Measurements from ENCODE around the gene CELSR1.

Gene CELSR1

DNA sequence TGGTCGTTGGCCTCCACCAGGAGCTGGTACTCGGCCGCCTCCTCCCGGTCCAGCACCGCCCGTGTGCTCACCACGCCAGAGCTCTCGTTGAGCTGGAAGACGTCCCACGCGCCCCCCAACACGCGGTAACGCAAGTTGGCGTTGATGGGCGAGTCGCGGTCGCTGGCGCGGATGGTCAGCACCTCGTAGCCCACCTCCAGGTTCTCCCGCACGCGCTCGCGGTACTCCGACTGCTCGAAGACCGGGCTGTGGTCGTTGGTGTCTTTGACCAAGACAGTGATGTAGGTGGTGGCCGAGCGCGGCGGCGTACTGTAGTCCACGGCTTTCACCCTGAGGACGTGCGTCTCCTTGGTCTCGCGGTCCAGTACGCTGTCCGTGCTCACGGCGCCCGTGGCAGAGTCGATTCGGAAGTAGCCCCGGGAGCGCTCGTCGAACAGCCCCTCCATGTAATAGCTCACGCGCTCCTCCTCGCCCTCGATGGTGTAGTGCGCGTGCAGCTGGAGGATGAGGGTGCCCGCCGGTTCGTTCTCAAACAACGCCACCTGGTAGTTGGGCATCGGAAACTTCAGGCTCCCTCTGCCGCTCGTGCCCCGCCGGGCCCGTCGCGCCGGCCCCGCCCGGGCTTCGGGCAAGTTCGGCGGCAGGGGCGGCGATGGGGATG lies 1.4 kb downstream of the CELSR1 start:
- TF ChIP-seq, protein P1, sequence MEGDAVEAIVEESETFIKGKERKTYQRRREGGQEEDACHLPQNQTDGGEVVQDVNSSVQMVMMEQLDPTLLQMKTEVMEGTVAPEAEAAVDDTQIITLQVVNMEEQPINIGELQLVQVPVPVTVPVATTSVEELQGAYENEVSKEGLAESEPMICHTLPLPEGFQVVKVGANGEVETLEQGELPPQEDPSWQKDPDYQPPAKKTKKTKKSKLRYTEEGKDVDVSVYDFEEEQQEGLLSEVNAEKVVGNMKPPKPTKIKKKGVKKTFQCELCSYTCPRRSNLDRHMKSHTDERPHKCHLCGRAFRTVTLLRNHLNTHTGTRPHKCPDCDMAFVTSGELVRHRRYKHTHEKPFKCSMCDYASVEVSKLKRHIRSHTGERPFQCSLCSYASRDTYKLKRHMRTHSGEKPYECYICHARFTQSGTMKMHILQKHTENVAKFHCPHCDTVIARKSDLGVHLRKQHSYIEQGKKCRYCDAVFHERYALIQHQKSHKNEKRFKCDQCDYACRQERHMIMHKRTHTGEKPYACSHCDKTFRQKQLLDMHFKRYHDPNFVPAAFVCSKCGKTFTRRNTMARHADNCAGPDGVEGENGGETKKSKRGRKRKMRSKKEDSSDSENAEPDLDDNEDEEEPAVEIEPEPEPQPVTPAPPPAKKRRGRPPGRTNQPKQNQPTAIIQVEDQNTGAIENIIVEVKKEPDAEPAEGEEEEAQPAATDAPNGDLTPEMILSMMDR (IDR thresholded peaks at IDR 0.05; ENCODE audit: low read depth, low read length) = no peak
- no peaks in the 10 kb centered on the region for H3K9me3 ChIP-seq
- no peaks in the 10 kb centered on the region for H3K36me3 ChIP-seq
- no peak overlapping the region for H3K4me3 ChIP-seq (ENCODE audit: low read depth, low read length)
- H3K27me3 ChIP-seq = peaks cover 42% of the 10 kb centered on the region
- DNase-seq = no peak
- peaks cover 4% of the 10 kb centered on the region; the same call in 1 of the 2 replicates for H3K4me1 ChIP-seq

DNA sequence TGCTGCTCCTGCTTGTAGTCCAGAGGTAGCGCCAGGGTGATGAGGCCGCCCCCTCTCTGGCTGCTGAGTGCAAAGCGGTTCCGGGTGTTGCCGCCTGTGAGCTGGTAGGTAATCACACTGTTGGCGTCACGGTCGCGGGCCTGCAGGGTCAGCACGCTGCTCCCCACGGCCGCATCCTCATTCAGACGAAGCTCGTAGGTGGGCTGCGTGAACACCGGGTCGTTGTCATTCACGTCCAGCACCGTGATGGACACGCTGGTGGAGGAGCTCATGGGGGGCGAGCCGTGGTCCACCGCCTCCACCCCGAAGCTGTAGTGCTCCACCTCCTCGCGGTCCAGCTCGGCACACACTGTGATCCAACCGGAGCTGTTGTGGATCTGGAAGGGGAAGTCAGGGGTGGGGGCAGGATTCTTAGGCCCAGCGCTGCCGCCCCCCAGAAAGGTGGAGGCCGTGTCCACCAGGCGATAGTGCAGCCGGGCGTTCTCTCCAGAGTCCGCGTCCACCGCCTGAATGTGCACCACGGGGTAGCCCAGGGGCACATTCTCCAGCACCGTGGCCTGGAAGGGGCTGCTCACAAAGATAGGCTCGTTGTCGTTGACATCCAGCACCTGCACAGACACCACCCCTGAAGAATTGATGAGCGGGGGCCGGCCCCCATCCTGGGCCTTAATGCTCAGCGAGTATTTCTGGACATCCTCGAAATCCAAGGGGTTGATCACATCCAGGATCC lies 2.4 kb downstream of the CELSR1 start:
- Histone ChIP-seq H3K4me3 (ENCODE audit: low read depth, low read length) (no peak overlapping the region), H3K4me1 (peaks cover 4% of the 10 kb centered on the region; the same call in 1 of the 2 replicates), H3K27me3 (peaks cover 42% of the 10 kb centered on the region), H3K9me3 (no peaks in the 10 kb centered on the region), H3K36me3 (no peaks in the 10 kb centered on the region)
- TF ChIP-seq, protein P1 (IDR thresholded peaks at IDR 0.05; ENCODE audit: low read depth, low read length) = no peak
- no peak for DNase-seq

DNA sequence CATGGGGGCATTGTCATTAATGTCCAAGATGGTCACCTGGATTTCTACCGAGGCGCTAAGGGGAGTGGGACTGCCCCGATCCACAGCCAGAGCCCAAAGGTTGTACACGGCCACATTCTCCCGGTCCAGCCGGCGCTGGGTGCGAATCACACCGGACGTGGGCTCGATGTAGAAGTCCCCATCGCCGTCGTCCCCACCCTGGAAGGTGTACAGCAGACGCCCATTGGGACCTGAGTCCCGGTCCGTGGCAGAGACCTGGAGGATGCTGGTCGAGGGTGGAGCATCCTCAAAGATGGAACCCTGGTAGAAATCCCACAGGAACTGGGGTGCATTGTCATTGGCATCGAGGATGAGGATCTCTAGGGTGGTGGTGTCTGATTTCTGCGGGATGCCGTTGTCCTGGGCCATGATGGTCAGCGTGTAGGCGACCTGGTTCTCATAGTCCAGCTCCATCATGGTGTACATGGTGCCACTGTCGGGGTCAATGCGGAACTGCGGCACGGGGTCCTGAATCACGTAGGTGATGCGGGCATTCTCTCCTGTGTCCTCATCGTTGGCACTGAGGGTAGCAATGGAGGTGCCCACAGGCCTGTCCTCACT lies 3.1 kb downstream of the CELSR1 start:
- H3K4me3 ChIP-seq (ENCODE audit: low read depth, low read length) = no peak overlapping the region
- H3K27me3 ChIP-seq = peaks cover 42% of the 10 kb centered on the region
- no peak for DNase-seq
- no peaks in the 10 kb centered on the region for H3K9me3 ChIP-seq
- no peaks in the 10 kb centered on the region for H3K36me3 ChIP-seq
- peaks cover 4% of the 10 kb centered on the region; the same call in 1 of the 2 replicates for H3K4me1 ChIP-seq
- TF ChIP-seq, protein P1 (IDR thresholded peaks at IDR 0.05; ENCODE audit: low read depth, low read length) = no peak

DNA sequence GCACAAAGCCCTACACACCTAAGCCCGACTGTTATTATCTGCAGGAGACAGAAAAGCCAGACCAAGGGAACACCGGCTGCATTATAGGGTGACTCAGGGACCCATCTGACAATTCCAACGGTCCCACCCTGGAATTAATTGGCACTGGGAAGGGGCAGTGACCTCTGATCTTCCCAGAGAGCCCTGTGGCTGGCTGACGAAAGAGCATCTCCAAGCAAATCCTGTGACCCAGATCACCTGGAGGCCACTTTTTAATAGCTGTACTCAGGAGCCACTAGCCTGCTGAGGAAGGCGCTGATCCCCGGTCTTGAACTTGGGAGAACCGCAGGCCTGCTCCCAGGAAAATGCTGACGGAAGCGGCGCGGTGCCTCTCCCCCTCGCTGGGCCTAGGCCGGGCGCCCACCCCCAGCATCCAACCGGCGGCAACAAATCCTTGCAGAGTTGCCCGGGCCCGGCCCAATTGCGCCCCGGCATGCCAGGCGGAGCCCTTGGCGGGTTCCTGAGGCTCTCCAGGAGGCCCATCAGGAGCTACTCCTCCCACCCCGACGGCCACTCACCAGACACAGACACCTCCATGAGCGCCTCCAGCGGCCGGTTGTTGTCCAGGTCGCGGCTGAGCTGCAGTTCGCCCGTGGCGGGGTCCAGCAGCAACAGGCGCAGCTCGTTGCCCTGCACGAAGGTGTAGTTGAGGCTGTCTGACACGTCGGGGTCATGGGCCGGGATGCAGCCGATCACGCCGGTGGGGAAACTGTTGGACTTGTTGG lies 4.2 kb downstream of the CELSR1 start:
- H3K9me3 ChIP-seq = no peaks in the 10 kb centered on the region
- TF ChIP-seq, protein P1 (IDR thresholded peaks at IDR 0.05; ENCODE audit: low read depth, low read length) = no peak

DNA sequence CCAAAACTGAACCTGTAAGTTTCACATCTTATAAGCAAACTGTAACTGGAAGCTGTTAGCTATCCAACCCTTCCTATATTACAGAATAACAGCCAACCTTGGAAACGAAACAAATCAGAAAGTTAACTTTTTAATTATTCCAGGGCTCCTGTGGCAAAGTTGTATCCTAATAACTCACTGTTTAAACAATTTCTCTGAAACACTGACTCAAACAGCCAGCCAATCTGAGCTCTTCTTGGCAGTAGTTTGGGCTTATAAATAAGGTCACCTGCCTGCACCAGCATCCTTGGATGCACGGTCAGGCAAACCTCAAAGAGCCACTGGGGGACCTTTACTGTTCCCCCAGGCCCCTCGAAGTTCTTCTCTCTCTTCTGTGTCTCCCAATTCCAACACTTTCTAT lies 5.0 kb downstream of the CELSR1 start:
- Histone ChIP-seq H3K4me1 (peaks cover 4% of the 10 kb centered on the region; the same call in 1 of the 2 replicates), H3K4me3 (ENCODE audit: low read depth, low read length) (no peak overlapping the region)
- DNase-seq = no peak

More for the DNA sequence above, 4.2 kb downstream of the CELSR1 start:
- no peak for DNase-seq
- no peaks in the 10 kb centered on the region for H3K36me3 ChIP-seq
- H3K4me3 ChIP-seq (ENCODE audit: low read depth, low read length) = no peak overlapping the region
- peaks cover 4% of the 10 kb centered on the region; the same call in 1 of the 2 replicates for H3K4me1 ChIP-seq
- peaks cover 32% of the 10 kb centered on the region for H3K27me3 ChIP-seq

More for the DNA sequence above, 5.0 kb downstream of the CELSR1 start:
- Histone ChIP-seq H3K36me3 (no peaks in the 10 kb centered on the region), H3K9me3 (no peaks in the 10 kb centered on the region), H3K27me3 (peaks cover 24% of the 10 kb centered on the region)
- TF ChIP-seq, protein P1 (IDR thresholded peaks at IDR 0.05; ENCODE audit: low read depth, low read length) = no peak
